ENCODE measurements around the gene TGFBR3. TPM values are rescaled to one million over a fixed set of nuclear protein-coding genes. Genes with fewer than 3 reads are reported as not detected.

The TGFBR3 gene
- polyA plus RNA-seq, 1 experiment: 8.2 TPM

DNA sequence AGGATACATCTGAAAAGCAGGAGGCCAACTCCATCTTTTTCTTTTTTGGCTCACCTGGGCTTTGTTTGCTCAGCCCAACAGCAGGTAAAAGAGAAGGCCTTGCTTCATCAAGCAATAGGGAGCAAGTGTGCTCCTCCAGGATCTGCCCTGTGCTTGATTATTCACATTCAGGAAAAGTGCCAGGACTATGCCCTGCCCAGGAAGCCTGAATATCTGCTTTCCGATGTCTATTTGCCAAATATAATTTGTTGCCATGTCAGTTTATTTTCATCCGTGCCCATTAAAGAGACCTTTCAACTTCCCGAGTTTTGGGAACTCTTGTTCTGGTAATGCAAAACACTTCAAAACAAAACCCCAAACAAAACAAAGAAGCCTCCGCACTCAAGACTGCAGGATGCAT lies 200.0 kb downstream of the TGFBR3 start:
- DNase-seq (ENCODE audit: low read depth): no peak
- CTCF ChIA-PET: no interaction called here
- Histone ChIP-seq H3K4me3 (ENCODE audit: low read depth, low read length) (no peak overlapping the region), H3K27me3 (ENCODE audit: control insufficient read depth, insufficient read depth, low read length) (no peaks in the 10 kb centered on the region), H3K36me3 (ENCODE audit: control insufficient read depth, insufficient read depth, low read length) (no peaks in the 10 kb centered on the region; the same call in 1 of the 2 replicates)
- TF ChIP-seq, protein P1, sequence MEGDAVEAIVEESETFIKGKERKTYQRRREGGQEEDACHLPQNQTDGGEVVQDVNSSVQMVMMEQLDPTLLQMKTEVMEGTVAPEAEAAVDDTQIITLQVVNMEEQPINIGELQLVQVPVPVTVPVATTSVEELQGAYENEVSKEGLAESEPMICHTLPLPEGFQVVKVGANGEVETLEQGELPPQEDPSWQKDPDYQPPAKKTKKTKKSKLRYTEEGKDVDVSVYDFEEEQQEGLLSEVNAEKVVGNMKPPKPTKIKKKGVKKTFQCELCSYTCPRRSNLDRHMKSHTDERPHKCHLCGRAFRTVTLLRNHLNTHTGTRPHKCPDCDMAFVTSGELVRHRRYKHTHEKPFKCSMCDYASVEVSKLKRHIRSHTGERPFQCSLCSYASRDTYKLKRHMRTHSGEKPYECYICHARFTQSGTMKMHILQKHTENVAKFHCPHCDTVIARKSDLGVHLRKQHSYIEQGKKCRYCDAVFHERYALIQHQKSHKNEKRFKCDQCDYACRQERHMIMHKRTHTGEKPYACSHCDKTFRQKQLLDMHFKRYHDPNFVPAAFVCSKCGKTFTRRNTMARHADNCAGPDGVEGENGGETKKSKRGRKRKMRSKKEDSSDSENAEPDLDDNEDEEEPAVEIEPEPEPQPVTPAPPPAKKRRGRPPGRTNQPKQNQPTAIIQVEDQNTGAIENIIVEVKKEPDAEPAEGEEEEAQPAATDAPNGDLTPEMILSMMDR (IDR thresholded peaks at IDR 0.05; ENCODE audit: insufficient read depth, low read depth, low read length): no peak
- POLR2A ChIA-PET: no interaction called here

DNA sequence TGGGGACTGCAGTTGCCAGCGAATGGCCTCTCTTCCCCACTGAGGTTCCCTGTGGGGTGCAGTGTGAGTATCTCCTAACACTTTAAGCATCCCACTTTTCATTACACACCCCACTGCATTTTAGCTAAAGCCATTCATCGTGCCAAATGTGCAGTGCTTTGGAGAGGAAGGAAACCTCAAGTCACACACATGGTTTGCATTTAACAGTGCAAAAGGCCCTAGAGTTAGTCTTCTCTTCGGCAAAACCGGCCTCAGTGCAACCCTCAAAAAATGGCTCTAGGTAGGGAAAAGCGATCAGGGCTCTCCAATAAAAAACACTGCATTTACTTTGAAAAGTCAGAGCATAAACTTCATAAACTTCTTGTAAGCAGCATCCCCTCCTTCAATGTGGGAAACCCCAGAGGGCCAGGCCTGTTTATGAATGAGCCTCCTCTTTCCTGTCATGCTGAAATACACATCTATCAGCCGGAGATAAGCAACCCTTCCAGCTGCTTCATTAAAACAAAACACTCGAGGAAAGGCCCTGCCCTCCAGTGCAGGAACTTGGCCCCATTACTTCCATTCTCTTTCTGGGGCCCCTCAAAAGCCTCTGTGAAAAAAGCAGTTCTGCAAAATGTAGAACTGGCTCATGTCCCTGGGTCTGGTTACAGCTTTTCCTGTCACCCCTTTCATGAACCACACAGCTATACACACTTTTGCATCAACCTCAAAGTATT lies 201.3 kb downstream of the TGFBR3 start:
- Histone ChIP-seq H3K27me3 (ENCODE audit: control insufficient read depth, insufficient read depth, low read length) (no peaks in the 10 kb centered on the region), H3K4me3 (ENCODE audit: low read depth, low read length) (no peak overlapping the region), H3K36me3 (ENCODE audit: control insufficient read depth, insufficient read depth, low read length) (peaks cover 1% of the 10 kb centered on the region; the same call in 1 of the 2 replicates)
- ChIA-PET POLR2A (interaction anchor here (0.6 kb wide), 1 partner anchor 10 kb away, joined by 3 read pairs; no protein-coding TSS in a partner anchor), CTCF (interaction anchor here (1.0 kb wide), 1 partner anchor 173 kb away, joined by 3 read pairs; no protein-coding TSS in a partner anchor)
- TF ChIP-seq, protein P1 (IDR thresholded peaks at IDR 0.05; ENCODE audit: insufficient read depth, low read depth, low read length): no peak
- DNase-seq (ENCODE audit: low read depth): no peak

DNA sequence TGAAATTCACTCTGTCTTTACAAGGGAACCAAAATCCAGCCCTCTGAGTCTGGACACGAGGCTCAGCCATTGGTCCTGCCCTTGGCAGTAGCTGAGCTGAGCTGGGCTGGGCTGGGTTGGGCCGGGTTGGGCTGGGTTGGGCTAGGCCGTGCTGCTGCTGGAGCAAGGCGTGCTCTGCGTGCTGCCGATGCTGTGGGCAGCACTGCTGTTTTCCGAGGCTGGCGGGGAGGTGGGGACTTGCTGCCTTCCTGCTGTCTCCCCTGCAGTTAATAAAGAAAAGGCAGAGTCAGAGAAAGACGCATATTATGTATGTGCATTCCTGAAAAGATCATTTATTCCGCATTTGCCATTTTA lies 202.4 kb downstream of the TGFBR3 start:
- DNase-seq (ENCODE audit: low read depth): no peak
- CTCF ChIA-PET: no interaction called here
- Histone ChIP-seq H3K4me3 (ENCODE audit: low read depth, low read length) (no peak overlapping the region), H3K36me3 (ENCODE audit: control insufficient read depth, insufficient read depth, low read length) (peaks cover 1% of the 10 kb centered on the region; the same call in 1 of the 2 replicates), H3K27me3 (ENCODE audit: control insufficient read depth, insufficient read depth, low read length) (no peaks in the 10 kb centered on the region)
- POLR2A ChIA-PET: no interaction called here
- TF ChIP-seq, protein P1 (IDR thresholded peaks at IDR 0.05; ENCODE audit: insufficient read depth, low read depth, low read length): no peak

DNA sequence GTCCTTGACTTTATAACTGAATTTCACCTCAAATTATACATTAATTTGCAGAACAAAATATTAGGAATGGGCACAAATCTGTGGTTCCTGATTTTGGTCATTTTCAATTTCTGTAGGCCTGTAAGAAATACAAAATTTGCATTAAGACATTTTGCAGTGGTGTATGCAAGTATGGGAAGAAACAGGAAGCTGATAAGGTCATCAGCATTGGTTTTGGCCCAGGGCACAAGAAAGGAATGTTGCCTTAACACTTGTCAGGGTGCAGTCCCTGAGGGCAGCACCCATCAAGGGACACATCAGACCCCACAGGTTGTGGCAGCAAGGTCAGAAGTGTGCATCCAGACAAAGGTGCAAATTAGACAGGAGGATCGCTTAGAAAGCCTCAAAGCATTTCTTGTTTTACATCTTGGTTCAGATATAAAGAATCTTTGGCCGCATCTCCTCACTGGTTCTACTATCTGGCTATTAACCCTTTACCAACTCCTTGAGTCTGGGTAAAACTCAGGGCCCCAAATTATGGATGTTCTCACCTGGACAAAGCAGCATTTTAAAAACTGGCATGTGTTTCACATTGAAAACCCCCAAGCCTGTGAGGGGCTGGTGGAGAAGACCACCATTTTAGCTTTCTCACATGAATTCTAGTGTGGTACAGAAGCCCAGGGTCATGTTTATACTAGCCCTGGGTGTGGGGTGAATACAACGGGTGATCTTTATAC lies 202.9 kb downstream of the TGFBR3 start:
- Histone ChIP-seq H3K36me3 (ENCODE audit: control insufficient read depth, insufficient read depth, low read length) (peaks cover 1% of the 10 kb centered on the region; the same call in 1 of the 2 replicates), H3K4me3 (ENCODE audit: low read depth, low read length) (no peak overlapping the region), H3K27me3 (ENCODE audit: control insufficient read depth, insufficient read depth, low read length) (no peaks in the 10 kb centered on the region)
- ChIA-PET CTCF (no interaction called here), POLR2A (no interaction called here)
- DNase-seq (ENCODE audit: low read depth): no peak
- TF ChIP-seq, protein P1 (IDR thresholded peaks at IDR 0.05; ENCODE audit: insufficient read depth, low read depth, low read length): no peak

DNA sequence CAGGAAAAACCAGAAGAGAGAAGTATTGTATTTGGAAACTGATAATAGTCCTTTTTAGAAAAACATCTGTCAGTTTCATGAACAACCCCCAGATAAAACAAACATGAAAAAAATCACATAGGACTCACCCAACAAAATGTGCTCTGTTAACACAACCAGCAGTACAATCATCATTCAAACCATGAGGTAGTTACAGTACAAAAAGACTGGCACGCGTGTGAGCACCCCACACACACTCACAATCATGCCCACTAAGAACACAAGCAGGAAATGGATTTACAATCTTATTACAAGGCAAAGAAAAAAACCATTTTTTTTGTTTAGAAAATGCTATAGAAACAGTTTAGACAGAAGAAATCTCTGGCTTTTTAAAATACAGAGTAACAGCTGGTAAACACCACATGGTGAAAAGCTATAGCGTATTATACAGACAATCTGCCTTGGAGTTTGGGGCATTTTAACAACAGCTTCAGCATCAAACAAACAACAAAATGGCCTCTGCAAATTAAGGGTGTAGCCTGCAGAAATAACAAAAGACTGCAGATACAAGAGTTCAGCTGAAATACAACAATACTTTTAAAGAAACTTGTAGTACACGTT lies 205.3 kb downstream of the TGFBR3 start:
- no peak for DNase-seq (ENCODE audit: low read depth)
- H3K27me3 ChIP-seq (ENCODE audit: control insufficient read depth, insufficient read depth, low read length): no peaks in the 10 kb centered on the region
- POLR2A ChIA-PET: no interaction called here
- CTCF ChIA-PET: no interaction called here
- peaks cover 1% of the 10 kb centered on the region; the same call in 1 of the 2 replicates for H3K36me3 ChIP-seq (ENCODE audit: control insufficient read depth, insufficient read depth, low read length)
- TF ChIP-seq, protein P1 (IDR thresholded peaks at IDR 0.05; ENCODE audit: insufficient read depth, low read depth, low read length): no peak
- no peak overlapping the region for H3K4me3 ChIP-seq (ENCODE audit: low read depth, low read length)
